Psoas muscle (tissue), 8 donors: ENCODE results near the gene NUP85. TPM values are rescaled to one million over a fixed set of nuclear protein-coding genes. Genes with fewer than 3 reads are reported as not detected.
"Not testable (repeated sequence)": the region's sequence is repeated elsewhere in the genome, so short reads cannot be mapped to it uniquely, and the experiment has no call there.

ENCODE experiments used
- ATAC-seq, 4 donors: fragments of 200-7000 bp; cut with Tn5 transposase; one replicate each; pipeline ENCODE4 v1.9.1; 2020; ENCODE audit warnings: moderate library complexity in 3 of 4, mild to moderate bottlenecking in 2 of 4
- DNase-seq, 2 donors: peaks; one replicate each; pipeline ENCODE4 v3.0.0-alpha.2; 2020
- H3K27ac ChIP-seq: fragments of 200-600 bp; one replicate; pipeline ENCODE4 v1.8.0; 2022
- H3K27me3 ChIP-seq, 3 donors: fragments of 200-600 bp in 1 of 3; one replicate each; pipeline versions ENCODE4 v1.6.1 to v1.8.0; 2013 to 2022; ENCODE audit warnings: low read length in 2 of 3, mild to moderate bottlenecking in 2 of 3, moderate library complexity in 1 of 3; ENCODE audit not compliant: insufficient read depth in 3 of 3
- H3K36me3 ChIP-seq, 2 donors: fragments of 200-600 bp in 1 of 2; one replicate each; pipeline versions ENCODE4 v1.6.1 to v1.8.0; 2013 to 2022; ENCODE audit warnings: low read depth in 1 of 2, mild to moderate bottlenecking in 1 of 2, moderate library complexity in 1 of 2; ENCODE audit not compliant: insufficient read depth in 1 of 2
- H3K4me1 ChIP-seq: fragments of 200-600 bp; one replicate; pipeline ENCODE4 v1.8.0; 2022
- H3K4me3 ChIP-seq: fragments of 200-600 bp; one replicate; pipeline ENCODE4 v1.8.0; 2022; ENCODE audit warnings: mild to moderate bottlenecking
- H3K9me3 ChIP-seq: fragments of 200-600 bp; one replicate; pipeline ENCODE4 v1.8.0; 2022
- WGBS, 3 donors: extraction: QIAGEN DNeasy Blood & Tissue Kit; methylation state at CpG; one replicate each; pipeline versions ENCODE4 v1.1.6 to v1.1.7; 2013; 5-methylcytosine and 5-hydroxymethylcytosine counted together
- intact Hi-C, 2 donors: fragments of 100-400 bp; cut with DNase I; formaldehyde crosslinking; loops; one replicate each; pipeline versions ENCODE4 v1.11.0 to v1.14.2; 2022
- polyA plus RNA-seq, 3 donors: library from polyadenylated mRNA; stranded (reverse); fragments of 200-250 nt; gene quantifications; one replicate each; pipeline ENCODE4 v1.2.3, GENCODE V29; 2013
- total RNA-seq, 4 donors: library from RNA; stranded (reverse); fragmentation: NEBNext Ultra II Directional in 2 of 4; extraction: Animal tissue kit (Norgen Biotek cat#: 25700) in 2 of 4; gene quantifications; one replicate each; pipeline versions ENCODE4 v1.2.1 to v1.2.4, GENCODE V29; 2021 to 2023
- TF ChIP-seq, protein P1 (sequence below): fragments of 200-600 bp; IDR thresholded peaks from one replicate; pipeline ENCODE4 v1.8.0; 2022; ENCODE audit warnings: antibody characterized with exemption
- donor health status: healthy with polysubstance abuse.
- donor health status: DM: no; HTN: no; CAD: no; lungs with moderate emphysema.
- donor health status: Bipolar disorder and iron deficiency.
- donor health status: healthy.
- donor health status: DM: yes; HTN: yes; CAD: no.
- donor health status: DM: no; HTN: no; CAD: no.
- donor health status: DM: no; HTN: no; CAD: no.
- donor health status: DM: yes; HTN: yes; CAD: no.

The NUP85 gene
- total and polyA plus RNA-seq, 7 donors: 15.1 to 32.9 (median 21.3) TPM

DNA sequence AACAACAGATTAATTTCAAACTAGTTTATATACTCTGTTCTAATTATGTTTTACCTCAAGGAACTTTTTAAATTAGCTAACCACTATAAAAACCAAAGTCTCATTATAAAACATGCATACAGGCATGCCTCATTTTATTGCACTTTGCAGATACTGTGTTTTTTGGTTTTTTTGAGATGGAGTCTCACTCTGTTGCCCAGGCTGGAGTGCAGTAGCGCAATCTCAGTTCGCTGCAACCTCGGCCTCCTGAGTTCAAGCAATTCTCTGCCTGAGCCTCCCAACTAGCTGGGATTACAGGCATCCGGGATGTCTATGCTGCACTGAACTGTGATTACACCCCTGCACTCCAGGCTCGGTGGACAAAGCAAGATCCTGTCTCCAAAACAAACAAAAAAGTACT lies 42.4 kb upstream of the NUP85 start:
- intact Hi-C loops: no loop called here
- H3K27me3 ChIP-seq: no peaks in the 10 kb centered on the region
- peaks cover 7% of the 10 kb centered on the region for H3K4me1 ChIP-seq
- no peak overlapping the region for H3K4me3 ChIP-seq
- H3K9me3 ChIP-seq: no peaks in the 10 kb centered on the region
- TF ChIP-seq, protein P1, sequence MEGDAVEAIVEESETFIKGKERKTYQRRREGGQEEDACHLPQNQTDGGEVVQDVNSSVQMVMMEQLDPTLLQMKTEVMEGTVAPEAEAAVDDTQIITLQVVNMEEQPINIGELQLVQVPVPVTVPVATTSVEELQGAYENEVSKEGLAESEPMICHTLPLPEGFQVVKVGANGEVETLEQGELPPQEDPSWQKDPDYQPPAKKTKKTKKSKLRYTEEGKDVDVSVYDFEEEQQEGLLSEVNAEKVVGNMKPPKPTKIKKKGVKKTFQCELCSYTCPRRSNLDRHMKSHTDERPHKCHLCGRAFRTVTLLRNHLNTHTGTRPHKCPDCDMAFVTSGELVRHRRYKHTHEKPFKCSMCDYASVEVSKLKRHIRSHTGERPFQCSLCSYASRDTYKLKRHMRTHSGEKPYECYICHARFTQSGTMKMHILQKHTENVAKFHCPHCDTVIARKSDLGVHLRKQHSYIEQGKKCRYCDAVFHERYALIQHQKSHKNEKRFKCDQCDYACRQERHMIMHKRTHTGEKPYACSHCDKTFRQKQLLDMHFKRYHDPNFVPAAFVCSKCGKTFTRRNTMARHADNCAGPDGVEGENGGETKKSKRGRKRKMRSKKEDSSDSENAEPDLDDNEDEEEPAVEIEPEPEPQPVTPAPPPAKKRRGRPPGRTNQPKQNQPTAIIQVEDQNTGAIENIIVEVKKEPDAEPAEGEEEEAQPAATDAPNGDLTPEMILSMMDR: no peak
- 91 to 93% (median 91%) methylated on average over 5 of the region's 5 CpGs for WGBS, 3 donors
- no peak for DNase-seq
- peaks cover 0 to 53% of the 10 kb centered on the region in 2 donors for H3K36me3 ChIP-seq
- H3K27ac ChIP-seq: no peak overlapping the region
- ATAC-seq: no peak

DNA sequence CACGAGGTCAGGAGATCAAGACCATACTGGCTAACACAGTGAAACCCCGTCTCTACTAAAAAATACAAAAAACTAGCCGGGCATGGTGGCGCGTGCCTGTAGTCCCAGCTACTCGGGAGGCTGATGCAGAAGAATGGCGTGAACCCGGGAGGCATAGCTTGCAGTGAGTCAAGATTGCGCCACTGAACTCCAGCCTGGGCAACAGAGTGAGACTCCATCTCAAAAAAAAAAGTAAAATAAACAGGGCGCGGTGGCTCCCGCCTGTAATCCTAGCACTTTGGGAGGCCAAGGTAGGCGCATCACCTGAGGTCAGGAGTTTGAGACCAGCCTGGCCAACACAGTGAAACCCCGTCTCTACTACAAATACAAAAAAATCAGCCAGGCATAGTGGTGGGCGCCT lies 40.9 kb upstream of the NUP85 start:
- not testable (repeated sequence) for DNase-seq, ATAC-seq

DNA sequence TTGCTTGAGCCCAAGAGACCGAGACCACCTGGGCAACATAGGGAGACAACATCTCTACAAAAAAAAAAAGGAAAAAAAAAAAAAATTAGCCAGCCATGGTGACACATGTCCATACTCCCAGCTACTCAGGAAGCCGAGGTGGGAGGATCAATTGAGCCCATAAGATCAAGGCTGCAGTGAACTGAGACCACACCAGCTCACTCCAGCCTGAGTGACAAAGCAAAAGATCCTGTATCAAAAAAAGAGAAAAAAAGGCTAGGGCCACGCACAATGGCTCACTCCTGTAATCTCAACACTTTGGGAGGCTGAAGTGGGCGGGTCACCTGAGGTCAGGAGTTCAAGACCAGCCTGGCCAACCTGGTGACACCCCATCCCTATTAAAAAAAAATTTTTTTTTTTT lies 36.5 kb upstream of the NUP85 start:
- H3K36me3 ChIP-seq: peaks cover 6 to 94% of the 10 kb centered on the region in 2 donors
- no peak overlapping the region for H3K27ac ChIP-seq
- no peak overlapping the region for H3K4me3 ChIP-seq
- no peaks in the 10 kb centered on the region for H3K4me1 ChIP-seq
- TF ChIP-seq, protein P1: no peak
- no peak for DNase-seq
- intact Hi-C loops: no loop called here
- H3K9me3 ChIP-seq: no peaks in the 10 kb centered on the region
- no peaks in the 10 kb centered on the region for H3K27me3 ChIP-seq
- WGBS, 3 donors: 85 to 89% (median 85%) methylated on average over 4 of the region's 4 CpGs
- ATAC-seq: no peak

More for the DNA sequence above, 40.9 kb upstream of the NUP85 start:
- H3K27me3 ChIP-seq, H3K4me3 ChIP-seq, H3K27ac ChIP-seq, H3K4me1 ChIP-seq, intact Hi-C loops, H3K9me3 ChIP-seq: not testable (repeated sequence)
- 98% methylated on average over 15 of the region's 15 CpGs for WGBS, 3 donors
- H3K36me3 ChIP-seq: peaks cover 0 to 61% of the 10 kb centered on the region in 2 donors

DNA sequence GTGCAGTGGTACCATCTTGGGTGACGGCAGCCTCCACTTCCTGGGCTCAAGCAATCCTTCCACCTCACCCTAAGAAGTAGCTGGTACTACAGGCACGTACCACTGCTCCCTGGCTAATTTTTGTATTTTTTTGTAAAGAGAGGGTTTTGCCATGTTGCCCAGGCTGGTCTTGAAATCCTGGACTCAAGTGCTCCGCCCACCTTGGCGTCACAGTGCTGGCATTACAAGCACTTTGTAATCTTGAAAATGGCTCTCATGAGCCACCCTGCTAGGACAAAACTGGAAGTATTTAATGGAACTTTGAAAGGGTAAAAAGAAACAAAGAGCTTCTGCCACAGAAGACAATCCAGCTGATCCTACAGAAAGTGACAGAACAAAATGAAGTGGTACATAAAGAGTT lies 32.0 kb upstream of the NUP85 start:
- intact Hi-C loops: loop anchor here (2.0 to 10.0 kb wide), 2 partner anchors 59 to 209 kb away; no protein-coding TSS in a partner anchor
- no peak overlapping the region for H3K27ac ChIP-seq
- H3K27me3 ChIP-seq: no peaks in the 10 kb centered on the region
- peaks cover 15 to 97% of the 10 kb centered on the region in 2 donors for H3K36me3 ChIP-seq
- H3K4me1 ChIP-seq: no peaks in the 10 kb centered on the region
- 83 to 87% (median 84%) methylated on average over 4 of the region's 4 CpGs for WGBS, 3 donors
- DNase-seq (no peak), ATAC-seq (no peak)
- H3K9me3 ChIP-seq: no peaks in the 10 kb centered on the region
- TF ChIP-seq, protein P1: no peak
- no peak overlapping the region for H3K4me3 ChIP-seq

DNA sequence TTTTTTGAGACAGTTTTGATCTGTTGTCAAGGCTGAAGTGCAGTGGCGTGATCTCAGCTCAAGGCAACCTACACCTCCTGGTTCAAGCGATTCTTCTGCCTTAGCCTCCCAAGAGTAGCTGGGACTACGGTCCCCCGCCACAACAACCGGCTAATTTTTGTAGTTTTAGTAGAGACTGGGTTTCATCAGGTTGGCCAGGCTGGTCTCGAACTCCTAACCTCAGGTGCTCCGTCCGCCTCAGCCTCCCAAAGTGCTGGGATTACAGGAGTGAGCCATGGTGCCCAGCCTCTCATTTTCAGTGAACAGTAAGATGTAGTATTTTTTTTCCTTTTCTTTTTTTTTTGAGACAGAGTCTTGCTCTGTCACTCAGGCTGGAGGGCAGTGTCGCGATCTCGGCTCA lies 30.5 kb upstream of the NUP85 start:
- no peak for ATAC-seq
- no peaks in the 10 kb centered on the region for H3K9me3 ChIP-seq
- no peak overlapping the region for H3K27ac ChIP-seq
- WGBS, 3 donors: 92 to 95% (median 94%) methylated on average over 11 of the region's 11 CpGs
- H3K4me1 ChIP-seq: peaks cover 9% of the 10 kb centered on the region
- TF ChIP-seq, protein P1: no peak
- DNase-seq: no peak
- intact Hi-C loops: loop anchor here in 1 of 2 donors (5.0 to 10.0 kb wide), 2 partner anchors 63 to 210 kb away; no protein-coding TSS in a partner anchor
- H3K36me3 ChIP-seq: peaks cover 15 to 100% of the 10 kb centered on the region in 2 donors
- no peak overlapping the region for H3K4me3 ChIP-seq
- H3K27me3 ChIP-seq: no peaks in the 10 kb centered on the region
